Neural progenitor cell (in vitro differentiated cells): ENCODE data around the gene KANSL1L. TPM values are rescaled to one million over a fixed set of nuclear protein-coding genes. Genes with fewer than 3 reads are reported as not detected.

Experiments
- DNase-seq: peaks from one replicate; pipeline ENCODE4 v3.0.0-alpha.2; 2016; ENCODE audit warnings: low spot score
- H2AFZ ChIP-seq: fragments of 200-600 bp; sonication (generic); replicated peaks from 2 replicates; pipeline ENCODE4 v1.6.1; 2016; ENCODE audit warnings: antibody characterized with exemption
- H3F3A ChIP-seq: fragments of 200-600 bp; sonication (generic); 2 replicates; pipeline ENCODE4 v1.6.1; 2016; ENCODE audit warnings: antibody characterized with exemption, low read depth
- H3K27ac ChIP-seq: fragments of 200-600 bp; sonication (generic); 2 replicates; pipeline ENCODE4 v1.5.1; 2016; ENCODE audit warnings: mild to moderate bottlenecking
- H3K27me3 ChIP-seq: fragments of 200-600 bp; sonication (generic); 2 replicates; pipeline ENCODE4 v1.6.1; 2016; ENCODE audit warnings: mild to moderate bottlenecking, moderate library complexity
- H3K36me3 ChIP-seq: fragments of 200-600 bp; sonication (generic); 2 replicates; pipeline ENCODE4 v1.5.1; 2016
- H3K4me1 ChIP-seq: fragments of 200-600 bp; sonication (generic); 2 replicates; pipeline ENCODE4 v1.6.1; 2016; ENCODE audit warnings: mixed run types
- H3K4me2 ChIP-seq: fragments of 200-600 bp; sonication (generic); 2 replicates; pipeline ENCODE4 v1.6.1; 2016
- H3K4me3 ChIP-seq: fragments of 200-600 bp; sonication (generic); 2 replicates; pipeline ENCODE4 v1.5.1; 2016
- H3K79me2 ChIP-seq: fragments of 200-600 bp; sonication (generic); 2 replicates; pipeline ENCODE4 v1.6.1; 2016; ENCODE audit warnings: low read depth
- H3K9ac ChIP-seq: fragments of 200-600 bp; sonication (generic); 2 replicates; pipeline ENCODE4 v1.6.1; 2016
- H3K9me3 ChIP-seq: fragments of 200-600 bp; sonication (generic); 2 replicates; pipeline ENCODE4 v1.5.1; 2016; ENCODE audit warnings: low read depth
- H4K20me1 ChIP-seq: fragments of 200-600 bp; sonication (generic); 2 replicates; pipeline ENCODE4 v1.6.1; 2016; ENCODE audit warnings: low read depth
- H3K27ac Mint-ChIP-seq: 3 replicates; pipeline ENCODE4 v1.8.0; 2021; ENCODE audit warnings: mixed read lengths
- H3K27me3 Mint-ChIP-seq: 2 replicates; pipeline ENCODE4 v1.8.0; 2022; ENCODE audit warnings: low read depth, mild to moderate bottlenecking, inconsistent platforms, moderate library complexity, mixed read lengths; ENCODE audit not compliant: insufficient read depth
- H3K36me3 Mint-ChIP-seq: 3 replicates; pipeline ENCODE4 v1.8.0; 2021; ENCODE audit warnings: mixed read lengths
- H3K4me1 Mint-ChIP-seq: 3 replicates; pipeline ENCODE4 v1.8.0; 2021; ENCODE audit warnings: mixed read lengths
- H3K4me3 Mint-ChIP-seq: 3 replicates; pipeline ENCODE4 v1.8.0; 2021; ENCODE audit warnings: mild to moderate bottlenecking, moderate library complexity, mixed read lengths
- H3K9me3 Mint-ChIP-seq: 3 replicates; pipeline ENCODE4 v1.8.0; 2020; ENCODE audit warnings: mixed read lengths
- CTCF ChIP-seq: fragments of 200-600 bp; sonication (generic); IDR thresholded peaks from 2 replicates; pipeline ENCODE4 v1.5.1; 2017; ENCODE audit warnings: antibody characterized with exemption, mild to moderate bottlenecking
- EZH2 ChIP-seq: fragments of 200-600 bp; sonication (generic); IDR thresholded peaks from 2 replicates; pipeline ENCODE4 v1.6.1; 2017; ENCODE audit warnings: antibody characterized with exemption, mild to moderate bottlenecking, moderate library complexity
- EZH2phosphoT487 ChIP-seq: fragments of 200-600 bp; sonication (generic); IDR thresholded peaks from 2 replicates; pipeline ENCODE4 v1.6.1; 2017; ENCODE audit warnings: antibody characterized with exemption
- total RNA-seq: library from RNA; depleted of rRNA; stranded (reverse); fragments of >200 nt; gene quantifications from 2 replicates; pipeline ENCODE4 v1.2.3, GENCODE V29; 2015; ENCODE audit warnings: low replicate concordance

Gene KANSL1L
- total RNA-seq, 1 donor from 2014 or later, result 51.8 TPM

DNA sequence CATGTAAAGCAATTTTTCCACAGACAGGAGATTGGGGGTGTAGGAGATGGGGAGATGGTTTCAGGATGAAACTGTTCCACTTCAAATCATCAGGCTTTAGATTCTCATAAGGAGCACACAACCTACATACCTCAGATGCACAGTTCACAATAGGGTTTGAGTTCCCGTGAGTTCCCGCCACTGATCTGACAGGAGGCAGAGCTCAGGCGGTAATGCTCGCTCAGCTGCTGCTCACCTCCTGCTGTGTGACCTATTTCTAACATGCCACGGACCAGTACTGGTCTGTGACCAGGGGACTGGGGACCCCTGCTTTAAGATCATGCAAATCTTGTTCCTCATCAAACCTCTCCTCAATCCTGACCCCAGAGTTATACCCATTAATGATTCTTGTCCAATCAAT, 98.7 kb downstream of the KANSL1L start:
- peak; percentile 68 for DNase-seq
- Mint-ChIP-seq H3K4me3 (no peak overlapping the region), H3K9me3 (no peaks in the 10 kb centered on the region), H3K27me3 (no peaks in the 10 kb centered on the region), H3K4me1 (peaks cover 9% of the 10 kb centered on the region), H3K36me3 (no peaks in the 10 kb centered on the region), H3K27ac (no peak overlapping the region)
- H3K4me2 ChIP-seq, result peak overlapping the region; percentile 6
- H3K36me3 ChIP-seq, result no peaks in the 10 kb centered on the region
- H3K4me3 ChIP-seq, result no peak overlapping the region
- H3K27ac ChIP-seq, result no peak overlapping the region
- H3F3A ChIP-seq, result no peaks in the 10 kb centered on the region
- H3K9me3 ChIP-seq, result no peaks in the 10 kb centered on the region
- H2AFZ ChIP-seq, result no peak overlapping the region
- no peaks in the 10 kb centered on the region for H4K20me1 ChIP-seq
- TF ChIP-seq EZH2phosphoT487 (no peak), EZH2 (no peak), CTCF (no peak)
- no peaks in the 10 kb centered on the region for H3K79me2 ChIP-seq
- no peak overlapping the region for H3K9ac ChIP-seq
- peaks cover 5% of the 10 kb centered on the region for H3K4me1 ChIP-seq
- H3K27me3 ChIP-seq, result no peaks in the 10 kb centered on the region

- Histone ChIP-seq H3K79me2 (no peaks in the 10 kb centered on the region), H3K4me1 (no peaks in the 10 kb centered on the region), H3K36me3 (no peaks in the 10 kb centered on the region), H3K9ac (no peak overlapping the region), H3F3A (no peaks in the 10 kb centered on the region), H3K9me3 (no peaks in the 10 kb centered on the region), H2AFZ (no peak overlapping the region), H3K27ac (no peak overlapping the region), H4K20me1 (no peaks in the 10 kb centered on the region), H3K4me3 (no peak overlapping the region), H3K4me2 (no peak overlapping the region), H3K27me3 (no peaks in the 10 kb centered on the region)
- no peak overlapping the region for H3K27ac Mint-ChIP-seq
- peaks cover 1% of the 10 kb centered on the region for H3K9me3 Mint-ChIP-seq
- peaks cover 2% of the 10 kb centered on the region for H3K27me3 Mint-ChIP-seq
- H3K4me3 Mint-ChIP-seq, result no peak overlapping the region
- H3K4me1 Mint-ChIP-seq, result peaks cover 9% of the 10 kb centered on the region
- no peak for DNase-seq
- TF ChIP-seq EZH2phosphoT487 (no peak), CTCF (no peak), EZH2 (no peak)
- H3K36me3 Mint-ChIP-seq, result peaks cover 13% of the 10 kb centered on the region
Observed at GRCh38 chr2:210063306-210063705, 107.9 kb downstream of the KANSL1L start.

DNA sequence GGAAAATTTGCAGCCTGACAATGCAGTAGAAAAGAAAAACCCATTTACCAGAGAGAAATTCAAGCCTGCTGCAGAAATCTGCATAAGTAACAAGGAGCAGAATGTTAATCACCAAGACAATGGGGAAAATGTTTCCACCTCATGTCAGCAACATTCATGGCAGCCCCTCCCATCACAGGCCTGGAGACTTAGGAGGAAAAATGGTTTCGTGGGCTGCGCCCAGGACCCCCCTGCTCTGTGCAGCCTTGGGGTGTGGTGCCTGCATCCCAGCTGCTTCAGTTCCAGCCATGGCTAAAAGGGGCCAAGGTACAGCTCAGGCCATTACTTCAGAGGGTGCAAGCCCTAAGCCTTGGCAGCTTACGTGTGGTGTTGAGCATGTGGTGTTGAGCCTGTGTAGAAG, 115.4 kb downstream of the KANSL1L start:
- H3K27me3 ChIP-seq, result no peaks in the 10 kb centered on the region
- no peak overlapping the region for H2AFZ ChIP-seq
- no peaks in the 10 kb centered on the region for H4K20me1 ChIP-seq
- TF ChIP-seq EZH2 (no peak), EZH2phosphoT487 (no peak), CTCF (no peak)
- Mint-ChIP-seq H3K27me3 (peaks cover 2% of the 10 kb centered on the region), H3K4me1 (no peaks in the 10 kb centered on the region), H3K4me3 (no peak overlapping the region), H3K36me3 (peaks cover 30% of the 10 kb centered on the region), H3K9me3 (peaks cover 14% of the 10 kb centered on the region), H3K27ac (no peak overlapping the region)
- no peaks in the 10 kb centered on the region for H3K36me3 ChIP-seq
- no peaks in the 10 kb centered on the region for H3K9me3 ChIP-seq
- no peaks in the 10 kb centered on the region for H3K4me1 ChIP-seq
- H3K9ac ChIP-seq, result no peak overlapping the region
- H3K4me3 ChIP-seq, result no peak overlapping the region
- H3F3A ChIP-seq, result no peaks in the 10 kb centered on the region
- no peak for DNase-seq
- no peak overlapping the region for H3K27ac ChIP-seq
- H3K79me2 ChIP-seq, result no peaks in the 10 kb centered on the region
- no peak overlapping the region for H3K4me2 ChIP-seq
